ENCODE results near the gene STXBP6. TPM values are rescaled to one million over a fixed set of nuclear protein-coding genes. Genes with fewer than 3 reads are reported as not detected.

Gene STXBP6
- polyA plus RNA-seq, 1 donor (not counting 4 experiments of a cell fraction or from before 2014, with no cell fraction given): 1.4 TPM

DNA sequence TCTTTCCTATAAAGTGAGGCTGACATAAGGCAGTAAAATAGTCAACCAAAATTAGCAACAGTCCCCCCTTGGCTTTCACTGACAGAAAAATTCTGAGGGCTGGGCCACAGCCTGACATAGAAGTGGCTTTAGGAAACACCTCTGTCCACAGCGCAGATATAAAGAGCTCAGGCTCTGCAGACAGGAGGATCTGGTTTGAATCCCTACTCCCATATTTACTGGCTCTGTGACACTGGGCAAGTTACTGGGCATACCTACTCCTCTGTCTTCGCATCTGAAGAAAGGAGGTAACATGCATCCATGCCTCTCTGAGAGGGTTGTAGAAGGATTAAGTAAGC lies 95.3 kb downstream of the STXBP6 start:
- Histone ChIP-seq H4K20me1 (ENCODE audit: control insufficient read depth, extremely low read depth, insufficient read depth, low read length) (no peaks in the 10 kb centered on the region), H3K4me1 (ENCODE audit: control insufficient read depth, extremely low read depth, insufficient read depth, low read length) (no peaks in the 10 kb centered on the region), H3K9me1 (ENCODE audit: control insufficient read depth, extremely low read depth, insufficient read depth, low read length) (no peaks in the 10 kb centered on the region), H3K27me3 (ENCODE audit: control insufficient read depth, extremely low read depth, insufficient read depth, low read length) (no peaks in the 10 kb centered on the region), H3K9me3 (ENCODE audit: control insufficient read depth, low read depth, low read length) (no peaks in the 10 kb centered on the region), H3K4me2 (ENCODE audit: control insufficient read depth, extremely low read depth, insufficient read depth, low read depth, low read length) (no peak overlapping the region), H3K4me3 (ENCODE audit: control insufficient read depth in 2 of 3, extremely low read depth in 1 of 3, insufficient read depth in 2 of 3, low read depth in 1 of 3, low read length in 3 of 3) (no peak overlapping the region), H2AFZ (ENCODE audit: control insufficient read depth, low read length) (no peak overlapping the region), H3K27ac (ENCODE audit: control insufficient read depth, insufficient read depth, low read length) (no peak overlapping the region), H3K79me2 (ENCODE audit: control insufficient read depth, insufficient read depth, low read length) (no peaks in the 10 kb centered on the region), H3K9ac (ENCODE audit: control insufficient read depth, extremely low read depth, insufficient read depth, low read length) (no peak overlapping the region), H3K36me3 (ENCODE audit: control insufficient read depth in 2 of 2, extremely low read depth in 1 of 2, insufficient read depth in 2 of 2, low read length in 2 of 2) (no peaks in the 10 kb centered on the region)
- no peak for FAIRE-seq
- no peak for DNase-seq (ENCODE audit: low read depth, low spot score)
- TF ChIP-seq, protein P1, sequence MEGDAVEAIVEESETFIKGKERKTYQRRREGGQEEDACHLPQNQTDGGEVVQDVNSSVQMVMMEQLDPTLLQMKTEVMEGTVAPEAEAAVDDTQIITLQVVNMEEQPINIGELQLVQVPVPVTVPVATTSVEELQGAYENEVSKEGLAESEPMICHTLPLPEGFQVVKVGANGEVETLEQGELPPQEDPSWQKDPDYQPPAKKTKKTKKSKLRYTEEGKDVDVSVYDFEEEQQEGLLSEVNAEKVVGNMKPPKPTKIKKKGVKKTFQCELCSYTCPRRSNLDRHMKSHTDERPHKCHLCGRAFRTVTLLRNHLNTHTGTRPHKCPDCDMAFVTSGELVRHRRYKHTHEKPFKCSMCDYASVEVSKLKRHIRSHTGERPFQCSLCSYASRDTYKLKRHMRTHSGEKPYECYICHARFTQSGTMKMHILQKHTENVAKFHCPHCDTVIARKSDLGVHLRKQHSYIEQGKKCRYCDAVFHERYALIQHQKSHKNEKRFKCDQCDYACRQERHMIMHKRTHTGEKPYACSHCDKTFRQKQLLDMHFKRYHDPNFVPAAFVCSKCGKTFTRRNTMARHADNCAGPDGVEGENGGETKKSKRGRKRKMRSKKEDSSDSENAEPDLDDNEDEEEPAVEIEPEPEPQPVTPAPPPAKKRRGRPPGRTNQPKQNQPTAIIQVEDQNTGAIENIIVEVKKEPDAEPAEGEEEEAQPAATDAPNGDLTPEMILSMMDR (optimal IDR thresholded peaks at IDR 0.05 in 1 of 3, IDR thresholded peaks at IDR 0.05 in 1 of 3, conservative IDR thresholded peaks at IDR 0.05 in 1 of 3; ENCODE audit: extremely low read depth in 1 of 3, insufficient read depth in 2 of 3, low read length in 3 of 3): no peak
- dilution Hi-C loops (cut with MboI; ENCODE audit: extremely low pct_ligation_motif_present, low sequenced_read_pairs): no loop called here

DNA sequence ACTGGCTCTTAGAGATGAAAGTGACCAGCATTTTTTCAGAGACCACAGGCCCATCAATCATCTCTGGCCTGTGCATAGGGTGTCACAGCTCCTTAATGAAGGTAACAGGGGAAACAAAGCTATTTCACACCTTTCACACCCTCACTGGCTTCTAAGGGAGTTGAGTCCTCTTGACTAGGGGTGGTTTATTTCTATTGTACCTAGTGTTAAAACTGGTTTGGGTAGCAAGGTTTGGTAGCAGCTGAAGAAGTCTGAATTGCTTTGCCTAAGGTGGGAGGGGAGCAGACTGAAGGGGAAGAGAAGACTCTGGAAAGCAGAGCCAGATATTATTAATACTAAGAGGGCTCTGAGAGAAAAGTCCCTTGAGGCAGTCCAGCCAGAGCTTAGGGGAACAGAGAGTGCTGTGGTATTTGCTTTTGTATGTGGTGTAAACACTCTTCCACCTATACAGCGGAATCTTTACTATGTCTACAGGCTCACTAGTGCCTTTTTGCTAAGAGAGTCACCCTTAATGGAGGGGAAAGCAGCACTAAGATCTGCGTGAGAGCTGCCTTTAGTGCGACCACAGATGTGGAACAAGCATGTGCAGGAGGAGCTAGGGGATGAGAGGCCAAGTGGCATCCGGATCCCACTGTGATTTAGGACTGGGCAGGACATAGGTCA lies 95.8 kb downstream of the STXBP6 start:
- no peak for FAIRE-seq
- Histone ChIP-seq H4K20me1 (ENCODE audit: control insufficient read depth, extremely low read depth, insufficient read depth, low read length) (no peaks in the 10 kb centered on the region), H3K9ac (ENCODE audit: control insufficient read depth, extremely low read depth, insufficient read depth, low read length) (no peak overlapping the region), H2AFZ (ENCODE audit: control insufficient read depth, low read length) (no peak overlapping the region), H3K4me1 (ENCODE audit: control insufficient read depth, extremely low read depth, insufficient read depth, low read length) (no peaks in the 10 kb centered on the region), H3K4me2 (ENCODE audit: control insufficient read depth, extremely low read depth, insufficient read depth, low read depth, low read length) (no peak overlapping the region), H3K9me1 (ENCODE audit: control insufficient read depth, extremely low read depth, insufficient read depth, low read length) (no peaks in the 10 kb centered on the region), H3K9me3 (ENCODE audit: control insufficient read depth, low read depth, low read length) (no peaks in the 10 kb centered on the region), H3K27me3 (ENCODE audit: control insufficient read depth, extremely low read depth, insufficient read depth, low read length) (no peaks in the 10 kb centered on the region), H3K79me2 (ENCODE audit: control insufficient read depth, insufficient read depth, low read length) (no peaks in the 10 kb centered on the region), H3K4me3 (ENCODE audit: control insufficient read depth in 2 of 3, extremely low read depth in 1 of 3, insufficient read depth in 2 of 3, low read depth in 1 of 3, low read length in 3 of 3) (no peak overlapping the region), H3K27ac (ENCODE audit: control insufficient read depth, insufficient read depth, low read length) (no peak overlapping the region), H3K36me3 (ENCODE audit: control insufficient read depth in 2 of 2, extremely low read depth in 1 of 2, insufficient read depth in 2 of 2, low read length in 2 of 2) (no peaks in the 10 kb centered on the region)
- no peak for DNase-seq (ENCODE audit: low read depth, low spot score)
- no peak for TF ChIP-seq EZH2 (IDR thresholded peaks at IDR 0.05; ENCODE audit: low read length)
- TF ChIP-seq, protein P1 (optimal IDR thresholded peaks at IDR 0.05 in 1 of 3, IDR thresholded peaks at IDR 0.05 in 1 of 3, conservative IDR thresholded peaks at IDR 0.05 in 1 of 3; ENCODE audit: extremely low read depth in 1 of 3, insufficient read depth in 2 of 3, low read length in 3 of 3): no peak
- dilution Hi-C loops (cut with MboI; ENCODE audit: extremely low pct_ligation_motif_present, low sequenced_read_pairs): no loop called here
